Naive B cell (primary cell): Measurements from ENCODE around the gene KBTBD8. TPM values are rescaled to one million over a fixed set of nuclear protein-coding genes. Genes with fewer than 3 reads are reported as not detected.

Experiments used
- ATAC-seq, 2 donors: fragments of 150-1000 bp; cut with Tn5 transposase; 2 replicates each; pipeline ENCODE4 v1.10.0; 2021; ENCODE audit warnings: low read depth in 2 of 2, mild to moderate bottlenecking in 2 of 2, moderate library complexity in 2 of 2
- DNase-seq: peaks from one replicate; pipeline ENCODE4 v3.0.0; 2022
- H3K27ac Mint-ChIP-seq, 6 donors: one replicate each; pipeline ENCODE4 v1.8.0; 2020 to 2022; ENCODE audit warnings: mild to moderate bottlenecking in 6 of 6, mixed read lengths in 6 of 6, moderate library complexity in 5 of 6, inconsistent platforms in 2 of 6
- H3K27me3 Mint-ChIP-seq, 3 donors: one replicate each; pipeline ENCODE4 v1.8.0; 2021 to 2022; ENCODE audit warnings: mixed read lengths in 3 of 3, mild to moderate bottlenecking in 1 of 3
- H3K36me3 Mint-ChIP-seq, 2 donors: one replicate each; pipeline ENCODE4 v1.8.0; 2020 to 2022; ENCODE audit warnings: mixed read lengths in 2 of 2, inconsistent platforms in 1 of 2, mild to moderate bottlenecking in 1 of 2
- H3K4me1 Mint-ChIP-seq, 3 donors: one replicate each; pipeline ENCODE4 v1.8.0; 2020 to 2022; ENCODE audit warnings: mixed read lengths in 3 of 3, inconsistent platforms in 1 of 3, mild to moderate bottlenecking in 1 of 3, moderate library complexity in 1 of 3
- H3K4me3 Mint-ChIP-seq, 8 donors: one replicate each; pipeline ENCODE4 v1.8.0; 2020 to 2022; ENCODE audit warnings: mild to moderate bottlenecking in 8 of 8, mixed read lengths in 8 of 8, moderate library complexity in 8 of 8, inconsistent platforms in 2 of 8
- H3K9me3 Mint-ChIP-seq, 7 donors: one replicate each; pipeline ENCODE4 v1.8.0; 2020 to 2022; ENCODE audit warnings: mixed read lengths in 7 of 7, mild to moderate bottlenecking in 5 of 7, inconsistent platforms in 2 of 7, moderate library complexity in 1 of 7
- polyA plus RNA-seq, 6 donors: library from polyadenylated mRNA; unstranded; fragments of 300-500 nt; fragmentation: Illumina TruSeq; gene quantifications; one replicate each; pipeline ENCODE4 v1.2.3, GENCODE V29; 2021; ENCODE audit warnings: low read depth in 6 of 6

Gene KBTBD8
- polyA plus RNA-seq = 10 to 100 TPM; 19.6 to 28.0 (median 21.9) TPM

GRCh38 chr3:66998113-66998903 lies at the start of gene KBTBD8:
Gene KBTBD8 (plus strand): TSS chr3:66998307. CDS start chr3:66998356, 49 bp downstream.
- H3K4me1 Mint-ChIP-seq = peaks cover 22 to 35% (median 30%) of the 10 kb centered on the region in 3 donors
- peaks cover 0 to 3% (median 0%) of the 10 kb centered on the region in 7 donors for H3K9me3 Mint-ChIP-seq
- ATAC-seq (peak; percentile 86 to 87), DNase-seq (peak; percentile 99)
- peak within 1 kb of the TSS; percentile 93 to 100 (median 96) for H3K4me3 Mint-ChIP-seq
- H3K27me3 Mint-ChIP-seq = peaks cover 0 to 8% (median 3%) of the 10 kb centered on the region in 3 donors
- peaks cover 4% of the 10 kb centered on the region in 2 donors for H3K36me3 Mint-ChIP-seq
- H3K27ac Mint-ChIP-seq = peak within 1 kb of the TSS; percentile 90 to 98 (median 97)

GRCh38 chr3:66948838-66949237 lies 49.3 kb upstream of the KBTBD8 start:
- Mint-ChIP-seq H3K36me3 (no peaks in the 10 kb centered on the region), H3K9me3 (peaks cover 0 to 4% (median 0%) of the 10 kb centered on the region in 7 donors), H3K27ac (no peak overlapping the region), H3K27me3 (peaks cover 0 to 8% (median 5%) of the 10 kb centered on the region in 3 donors), H3K4me1 (no peaks in the 10 kb centered on the region), H3K4me3 (no peak overlapping the region)
- DNase-seq = no peak
- no peak for ATAC-seq

GRCh38 chr3:66949898-66950297 lies 48.2 kb upstream of the KBTBD8 start:
- DNase-seq (no peak), ATAC-seq (no peak)
- H3K4me3 Mint-ChIP-seq = no peak overlapping the region
- H3K4me1 Mint-ChIP-seq = no peaks in the 10 kb centered on the region
- no peaks in the 10 kb centered on the region for H3K36me3 Mint-ChIP-seq
- peaks cover 0 to 8% (median 5%) of the 10 kb centered on the region in 3 donors for H3K27me3 Mint-ChIP-seq
- no peak overlapping the region for H3K27ac Mint-ChIP-seq
- H3K9me3 Mint-ChIP-seq = no peaks in the 10 kb centered on the region

- Mint-ChIP-seq H3K36me3 (no peaks in the 10 kb centered on the region), H3K4me3 (no peak overlapping the region), H3K27ac (no peak overlapping the region), H3K4me1 (no peaks in the 10 kb centered on the region), H3K9me3 (no peaks in the 10 kb centered on the region), H3K27me3 (peaks cover 0 to 14% (median 12%) of the 10 kb centered on the region in 3 donors)
- DNase-seq = no peak
- no peak for ATAC-seq
These were observed 45.8 kb upstream of the KBTBD8 start for GRCh38 chr3:66952357-66952756.

GRCh38 chr3:66953934-66954445 lies 44.1 kb upstream of the KBTBD8 start:
- ATAC-seq (no peak), DNase-seq (no peak)
- no peaks in the 10 kb centered on the region for H3K9me3 Mint-ChIP-seq
- no peak overlapping the region for H3K27ac Mint-ChIP-seq
- no peaks in the 10 kb centered on the region for H3K4me1 Mint-ChIP-seq
- H3K36me3 Mint-ChIP-seq = no peaks in the 10 kb centered on the region
- H3K4me3 Mint-ChIP-seq = no peak overlapping the region
- H3K27me3 Mint-ChIP-seq = peaks cover 0 to 19% (median 14%) of the 10 kb centered on the region in 3 donors

- no peaks in the 10 kb centered on the region for H3K9me3 Mint-ChIP-seq
- DNase-seq (no peak), ATAC-seq (no peak)
- no peaks in the 10 kb centered on the region for H3K4me1 Mint-ChIP-seq
- no peak overlapping the region for H3K27ac Mint-ChIP-seq
- H3K4me3 Mint-ChIP-seq = no peak overlapping the region
- H3K27me3 Mint-ChIP-seq = peaks cover 9 to 32% (median 18%) of the 10 kb centered on the region in 3 donors
- H3K36me3 Mint-ChIP-seq = no peaks in the 10 kb centered on the region
These were observed 41.4 kb upstream of the KBTBD8 start for GRCh38 chr3:66956742-66957141.

GRCh38 chr3:66957367-66957766 lies 40.7 kb upstream of the KBTBD8 start:
- peaks cover 9 to 39% (median 24%) of the 10 kb centered on the region in 3 donors for H3K27me3 Mint-ChIP-seq
- no peak overlapping the region for H3K27ac Mint-ChIP-seq
- H3K36me3 Mint-ChIP-seq = no peaks in the 10 kb centered on the region

GRCh38 chr3:66958067-66958466 lies 40.0 kb upstream of the KBTBD8 start:
- Mint-ChIP-seq H3K36me3 (peaks cover 0 to 7% of the 10 kb centered on the region in 2 donors), H3K27ac (no peak overlapping the region), H3K9me3 (no peaks in the 10 kb centered on the region), H3K4me1 (no peaks in the 10 kb centered on the region), H3K4me3 (no peak overlapping the region), H3K27me3 (peaks cover 9 to 46% (median 31%) of the 10 kb centered on the region in 3 donors)
- no peak for DNase-seq
- no peak for ATAC-seq

More at GRCh38 chr3:66957367-66957766, 40.7 kb upstream of the KBTBD8 start:
- no peaks in the 10 kb centered on the region for H3K4me1 Mint-ChIP-seq
- DNase-seq = no peak
- no peaks in the 10 kb centered on the region for H3K9me3 Mint-ChIP-seq
- no peak for ATAC-seq
- H3K4me3 Mint-ChIP-seq = no peak overlapping the region

GRCh38 chr3:66962664-66963063 lies 35.4 kb upstream of the KBTBD8 start:
- Mint-ChIP-seq H3K27ac (no peak overlapping the region), H3K36me3 (peaks cover 0 to 7% of the 10 kb centered on the region in 2 donors), H3K9me3 (no peaks in the 10 kb centered on the region), H3K4me1 (no peaks in the 10 kb centered on the region), H3K27me3 (peaks cover 9 to 47% (median 42%) of the 10 kb centered on the region in 3 donors), H3K4me3 (peak overlapping the region in 1 of 8 donors; percentile 41)
- ATAC-seq (no peak), DNase-seq (no peak)

- Mint-ChIP-seq H3K36me3 (no peaks in the 10 kb centered on the region), H3K4me3 (peak overlapping the region in 3 of 8 donors; percentile 79 to 93 (median 90)), H3K4me1 (peaks cover 5 to 17% (median 11%) of the 10 kb centered on the region in 3 donors), H3K27me3 (peaks cover 0 to 4% (median 3%) of the 10 kb centered on the region in 3 donors), H3K9me3 (no peaks in the 10 kb centered on the region), H3K27ac (peak overlapping the region in 1 of 6 donors; percentile 34)
- no peak for ATAC-seq
- no peak for DNase-seq
These were observed 26.9 kb upstream of the KBTBD8 start for GRCh38 chr3:66971245-66971644.

- peak overlapping the region in 5 of 6 donors; percentile 34 to 92 (median 78) for H3K27ac Mint-ChIP-seq
- peak; percentile 71 for DNase-seq
- peaks cover 5 to 17% (median 11%) of the 10 kb centered on the region in 3 donors for H3K4me1 Mint-ChIP-seq
- peak; percentile 92 for ATAC-seq
- H3K36me3 Mint-ChIP-seq = no peaks in the 10 kb centered on the region
- peaks cover 0 to 5% (median 3%) of the 10 kb centered on the region in 3 donors for H3K27me3 Mint-ChIP-seq
- H3K4me3 Mint-ChIP-seq = peak overlapping the region; percentile 76 to 93 (median 88)
- H3K9me3 Mint-ChIP-seq = no peaks in the 10 kb centered on the region
These were observed 26.1 kb upstream of the KBTBD8 start for GRCh38 chr3:66971891-66972551.

- Mint-ChIP-seq H3K27me3 (peaks cover 8 to 21% (median 13%) of the 10 kb centered on the region in 3 donors), H3K4me3 (no peak overlapping the region), H3K4me1 (no peaks in the 10 kb centered on the region), H3K27ac (no peak overlapping the region), H3K36me3 (peaks cover 0 to 3% of the 10 kb centered on the region in 2 donors), H3K9me3 (no peaks in the 10 kb centered on the region)
- ATAC-seq = no peak
- no peak for DNase-seq
These were observed 17.3 kb upstream of the KBTBD8 start for GRCh38 chr3:66980791-66981190.

- H3K36me3 Mint-ChIP-seq = peaks cover 0 to 3% of the 10 kb centered on the region in 2 donors
- no peak for ATAC-seq
These were observed 15.0 kb upstream of the KBTBD8 start for GRCh38 chr3:66983101-66983500.

More at GRCh38 chr3:66983101-66983500, 15.0 kb upstream of the KBTBD8 start:
- Mint-ChIP-seq H3K4me3 (no peak overlapping the region), H3K4me1 (no peaks in the 10 kb centered on the region), H3K27ac (peak overlapping the region in 1 of 6 donors; percentile 83), H3K27me3 (peaks cover 8 to 16% (median 13%) of the 10 kb centered on the region in 3 donors), H3K9me3 (no peaks in the 10 kb centered on the region)
- no peak for DNase-seq
